ENCODE measurements around the gene ANK2.
A peak's percentile ranks its signal among the peaks of the same experiment; 100 is the strongest.

The ANK2 gene

GRCh38 chr4:113294908-113295307 is 245.5 kb downstream of the ANK2 start:
- H4K8ac ChIP-seq (ENCODE audit: low read length), result no peak overlapping the region
- H3K79me1 ChIP-seq (replicated peaks; ENCODE audit: low read length, poor library complexity, severe bottlenecking), result no peaks in the 10 kb centered on the region
- H3K18ac ChIP-seq (ENCODE audit: low read depth in 1 of 2, low read length in 2 of 2), result no peak overlapping the region
- H3K27me3 ChIP-seq (ENCODE audit: control insufficient read depth in 1 of 2, insufficient read depth in 1 of 2, low read length in 2 of 2), result no peaks in the 10 kb centered on the region
- DNase-seq, result no peak
- H4K91ac ChIP-seq (ENCODE audit: low read length), result no peak overlapping the region
- H3K9me3 ChIP-seq (ENCODE audit: control insufficient read depth, low read length), result no peaks in the 10 kb centered on the region
- H2BK5ac ChIP-seq (ENCODE audit: low read depth, low read length, poor library complexity, severe bottlenecking), result no peak overlapping the region
- H2AK5ac ChIP-seq (ENCODE audit: low read length, severe bottlenecking), result no peak overlapping the region
- H3K23ac ChIP-seq (ENCODE audit: low read length in 2 of 2), result no peak overlapping the region
- peaks cover 5% of the 10 kb centered on the region for H3K4me1 ChIP-seq (ENCODE audit: control insufficient read depth, insufficient read depth, low read depth, low read length)
- no peak overlapping the region for H2BK120ac ChIP-seq (ENCODE audit: low read depth, low read length)
- H3K14ac ChIP-seq (ENCODE audit: low read length in 2 of 2), result no peak overlapping the region
- no peak overlapping the region for H3K4ac ChIP-seq (ENCODE audit: low read depth in 1 of 2, low read length in 2 of 2)
- peaks cover 0 to 12% of the 10 kb centered on the region in 2 experiments for H3K36me3 ChIP-seq (ENCODE audit: control insufficient read depth in 1 of 2, insufficient read depth in 2 of 2, low read depth in 1 of 2, low read length in 2 of 2)
- H3K4me2 ChIP-seq (ENCODE audit: low read length, poor library complexity, severe bottlenecking), result no peak overlapping the region
- no peak overlapping the region for H2BK12ac ChIP-seq (ENCODE audit: low read length in 2 of 2)
- H3K9ac ChIP-seq (ENCODE audit: low read length), result peak overlapping the region; percentile 98
- H2AFZ ChIP-seq (ENCODE audit: low read depth, low read length), result no peak overlapping the region
- H2BK15ac ChIP-seq (ENCODE audit: low read depth, poor library complexity, severe bottlenecking), result no peak overlapping the region
- no peak overlapping the region for H3K27ac ChIP-seq (ENCODE audit: low read length, poor library complexity, severe bottlenecking)
- peak overlapping the region in 1 of 2 experiments; percentile 83 for H3K4me3 ChIP-seq (ENCODE audit: insufficient read depth in 1 of 2, low read depth in 1 of 2, low read length in 2 of 2)
- 73% methylated on average over 1 of the region's 1 CpG for WGBS

- Histone ChIP-seq H4K91ac (ENCODE audit: low read length) (no peak overlapping the region), H3K4ac (ENCODE audit: low read depth in 1 of 2, low read length in 2 of 2) (no peak overlapping the region), H2BK5ac (ENCODE audit: low read depth, low read length, poor library complexity, severe bottlenecking) (no peak overlapping the region), H3K23ac (ENCODE audit: low read length in 2 of 2) (no peak overlapping the region), H3K14ac (ENCODE audit: low read length in 2 of 2) (no peak overlapping the region), H3K18ac (ENCODE audit: low read depth in 1 of 2, low read length in 2 of 2) (no peak overlapping the region), H3K4me2 (ENCODE audit: low read length, poor library complexity, severe bottlenecking) (no peak overlapping the region), H3K9me3 (ENCODE audit: control insufficient read depth, low read length) (no peaks in the 10 kb centered on the region), H3K27me3 (ENCODE audit: control insufficient read depth in 1 of 2, insufficient read depth in 1 of 2, low read length in 2 of 2) (no peaks in the 10 kb centered on the region), H2BK12ac (ENCODE audit: low read length in 2 of 2) (no peak overlapping the region), H3K9ac (ENCODE audit: low read length) (peak overlapping the region; percentile 91), H3K36me3 (ENCODE audit: control insufficient read depth in 1 of 2, insufficient read depth in 2 of 2, low read depth in 1 of 2, low read length in 2 of 2) (peaks cover 0 to 27% of the 10 kb centered on the region in 2 experiments), H2BK120ac (ENCODE audit: low read depth, low read length) (no peak overlapping the region), H2BK15ac (ENCODE audit: low read depth, poor library complexity, severe bottlenecking) (no peak overlapping the region), H3K4me1 (ENCODE audit: control insufficient read depth, insufficient read depth, low read depth, low read length) (no peaks in the 10 kb centered on the region), H3K27ac (ENCODE audit: low read length, poor library complexity, severe bottlenecking) (no peak overlapping the region), H2AK5ac (ENCODE audit: low read length, severe bottlenecking) (no peak overlapping the region), H4K8ac (ENCODE audit: low read length) (no peak overlapping the region), H3K4me3 (ENCODE audit: insufficient read depth in 1 of 2, low read depth in 1 of 2, low read length in 2 of 2) (no peak overlapping the region), H3K79me1 (replicated peaks; ENCODE audit: low read length, poor library complexity, severe bottlenecking) (no peaks in the 10 kb centered on the region), H2AFZ (ENCODE audit: low read depth, low read length) (no peak overlapping the region)
- 66% methylated on average over 5 of the region's 5 CpGs for WGBS
- DNase-seq, result peak; percentile 91
These were observed 251.0 kb downstream of the ANK2 start for GRCh38 chr4:113300471-113300928.

- Histone ChIP-seq H3K9me3 (ENCODE audit: control insufficient read depth, low read length) (no peaks in the 10 kb centered on the region), H3K36me3 (ENCODE audit: control insufficient read depth in 1 of 2, insufficient read depth in 2 of 2, low read depth in 1 of 2, low read length in 2 of 2) (peaks cover 0 to 36% of the 10 kb centered on the region in 2 experiments), H3K79me1 (replicated peaks; ENCODE audit: low read length, poor library complexity, severe bottlenecking) (no peaks in the 10 kb centered on the region), H3K27me3 (ENCODE audit: control insufficient read depth in 1 of 2, insufficient read depth in 1 of 2, low read length in 2 of 2) (no peaks in the 10 kb centered on the region), H2AFZ (ENCODE audit: low read depth, low read length) (no peak overlapping the region), H3K4me2 (ENCODE audit: low read length, poor library complexity, severe bottlenecking) (no peak overlapping the region), H3K23ac (ENCODE audit: low read length in 2 of 2) (no peak overlapping the region), H2BK5ac (ENCODE audit: low read depth, low read length, poor library complexity, severe bottlenecking) (no peak overlapping the region), H3K4ac (ENCODE audit: low read depth in 1 of 2, low read length in 2 of 2) (no peak overlapping the region), H3K14ac (ENCODE audit: low read length in 2 of 2) (no peak overlapping the region), H3K18ac (ENCODE audit: low read depth in 1 of 2, low read length in 2 of 2) (no peak overlapping the region), H3K9ac (ENCODE audit: low read length) (peak overlapping the region; percentile 91), H2AK5ac (ENCODE audit: low read length, severe bottlenecking) (no peak overlapping the region), H3K4me1 (ENCODE audit: control insufficient read depth, insufficient read depth, low read depth, low read length) (no peaks in the 10 kb centered on the region), H2BK15ac (ENCODE audit: low read depth, poor library complexity, severe bottlenecking) (no peak overlapping the region), H4K91ac (ENCODE audit: low read length) (no peak overlapping the region), H2BK120ac (ENCODE audit: low read depth, low read length) (no peak overlapping the region), H3K27ac (ENCODE audit: low read length, poor library complexity, severe bottlenecking) (no peak overlapping the region), H2BK12ac (ENCODE audit: low read length in 2 of 2) (no peak overlapping the region), H3K4me3 (ENCODE audit: insufficient read depth in 1 of 2, low read depth in 1 of 2, low read length in 2 of 2) (peak overlapping the region in 1 of 2 experiments; percentile 3), H4K8ac (ENCODE audit: low read length) (no peak overlapping the region)
- DNase-seq, result no peak
- no CpG with 5 or more reads among the region's 1 CpG for WGBS
These were observed 252.6 kb downstream of the ANK2 start for GRCh38 chr4:113302051-113302450.

DNA sequence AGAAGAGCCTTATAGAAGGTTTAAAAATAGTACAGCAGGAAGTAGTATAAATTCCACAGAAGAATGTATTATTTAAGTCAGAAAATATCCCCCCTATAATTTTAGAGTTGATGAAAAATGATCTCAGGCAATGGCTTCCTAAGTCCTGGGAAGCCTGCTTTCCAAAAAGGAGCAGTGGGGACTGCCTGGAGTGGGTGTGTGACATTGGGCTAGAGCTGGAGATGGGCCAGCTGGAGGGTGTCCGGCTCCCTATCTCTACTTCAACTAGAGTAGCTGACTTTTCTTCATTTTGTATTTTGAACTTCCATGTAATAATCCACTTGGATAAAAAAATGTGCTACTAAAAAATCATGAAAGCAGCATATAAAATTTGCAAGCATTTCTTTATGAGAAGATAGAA is 253.9 kb downstream of the ANK2 start:
- Histone ChIP-seq H2BK120ac (ENCODE audit: low read depth, low read length) (no peak overlapping the region), H4K91ac (ENCODE audit: low read length) (no peak overlapping the region), H2BK12ac (ENCODE audit: low read length in 2 of 2) (no peak overlapping the region), H3K4me1 (ENCODE audit: control insufficient read depth, insufficient read depth, low read depth, low read length) (no peaks in the 10 kb centered on the region), H3K18ac (ENCODE audit: low read depth in 1 of 2, low read length in 2 of 2) (no peak overlapping the region), H2BK15ac (ENCODE audit: low read depth, poor library complexity, severe bottlenecking) (no peak overlapping the region), H3K9me3 (ENCODE audit: control insufficient read depth, low read length) (no peaks in the 10 kb centered on the region), H3K9ac (ENCODE audit: low read length) (peak overlapping the region; percentile 91), H3K4me3 (ENCODE audit: insufficient read depth in 1 of 2, low read depth in 1 of 2, low read length in 2 of 2) (no peak overlapping the region), H3K27me3 (ENCODE audit: control insufficient read depth in 1 of 2, insufficient read depth in 1 of 2, low read length in 2 of 2) (no peaks in the 10 kb centered on the region), H3K79me1 (replicated peaks; ENCODE audit: low read length, poor library complexity, severe bottlenecking) (no peaks in the 10 kb centered on the region), H4K8ac (ENCODE audit: low read length) (no peak overlapping the region), H3K27ac (ENCODE audit: low read length, poor library complexity, severe bottlenecking) (no peak overlapping the region), H2AK5ac (ENCODE audit: low read length, severe bottlenecking) (no peak overlapping the region), H2BK5ac (ENCODE audit: low read depth, low read length, poor library complexity, severe bottlenecking) (no peak overlapping the region), H3K4ac (ENCODE audit: low read depth in 1 of 2, low read length in 2 of 2) (no peak overlapping the region), H3K23ac (ENCODE audit: low read length in 2 of 2) (no peak overlapping the region), H3K4me2 (ENCODE audit: low read length, poor library complexity, severe bottlenecking) (no peak overlapping the region), H3K14ac (ENCODE audit: low read length in 2 of 2) (no peak overlapping the region), H2AFZ (ENCODE audit: low read depth, low read length) (no peak overlapping the region), H3K36me3 (ENCODE audit: control insufficient read depth in 1 of 2, insufficient read depth in 2 of 2, low read depth in 1 of 2, low read length in 2 of 2) (peaks cover 0 to 32% of the 10 kb centered on the region in 2 experiments)
- DNase-seq, result no peak
- WGBS, result no CpG with 5 or more reads among the region's 1 CpG

Measured in mesenchymal stem cell (in vitro differentiated cells and primary cell).